K562 (cell line): Measurements from ENCODE around the gene CS. TPM values are rescaled to one million over a fixed set of nuclear protein-coding genes. Genes with fewer than 3 reads are reported as not detected.

Source experiments
- C11orf30 ChIP-seq: fragments of 450-650 bp; IDR thresholded peaks from 2 replicates; pipeline ENCODE4 v1.6.1; 2016; ENCODE audit warnings: low read depth, mild to moderate bottlenecking
- CBX1 ChIP-seq: sonication (generic); IDR thresholded peaks from 2 replicates; pipeline ENCODE4 v1.6.1; 2016; ENCODE audit warnings: antibody characterized with exemption, low read depth, mild to moderate bottlenecking
- CUX1 ChIP-seq: fragments of 200-800 bp; sonication (Bioruptor generic); IDR thresholded peaks from 2 replicates; pipeline ENCODE4 v1.6.1; 2016; ENCODE audit warnings: missing genetic modification characterization, missing compliant biosample characterization
- KDM4B ChIP-seq, 2 experiments: fragments of 450-650 bp in 1 of 2; sonication (generic) in 1 of 2; IDR thresholded peaks; 2 replicates each; pipeline ENCODE4 v1.6.1; 2016 to 2017; ENCODE audit warnings: borderline replicate concordance in 2 of 2, antibody characterized with exemption in 1 of 2, low read depth in 1 of 2, mild to moderate bottlenecking in 1 of 2
- NFRKB ChIP-seq: fragments of 450-650 bp; IDR thresholded peaks from 2 replicates; pipeline ENCODE4 v1.6.1; 2016; ENCODE audit warnings: low read depth
- SMAD4 ChIP-seq: fragments of 250-450 bp; sonication (Bioruptor Pico); conservative IDR thresholded peaks from 2 replicates; pipeline ENCODE4 v1.8.0; 2021; ENCODE audit warnings: inconsistent platforms, mild to moderate bottlenecking, moderate library complexity
- ZNF707 ChIP-seq: fragments of 250-450 bp; sonication (Bioruptor Pico); conservative IDR thresholded peaks from 2 replicates; pipeline ENCODE4 v1.8.0; 2022; ENCODE audit warnings: inconsistent platforms, mild to moderate bottlenecking, moderate library complexity
- polyA plus RNA-seq, 8 experiments: library from polyadenylated mRNA; depleted of rRNA in 4 of 8; stranded (reverse) in 5 of 8; unstranded in 3 of 8; fragments of >200 nt; fragmentation: Nextera tagmentation in 2 of 8; fragmentation: Illumina TruSeq in 1 of 8; extraction: Ambion mirVana in 2 of 8; extraction: Trizol in 1 of 8; gene quantifications; 2 replicates each; pipeline versions ENCODE4 v1.2.1 to v1.2.3, GENCODE V29; 2011 to 2014; ENCODE audit warnings: inconsistent platforms in 1 of 8, missing spikeins in 1 of 8
- total RNA-seq, 7 experiments: library from RNA; depleted of rRNA in 6 of 7; stranded (reverse); fragments of >200 nt in 6 of 7; fragmentation: Illumina TruSeq in 2 of 7; extraction: Trizol in 2 of 7; gene quantifications; 2 replicates each; pipeline versions ENCODE4 v1.2.1 to v1.2.3, GENCODE V29; 2011 to 2021; ENCODE audit warnings: low replicate concordance in 1 of 7
- TF ChIP-seq, protein P1 (sequence below): sonication (generic); formaldehyde crosslinking; IDR thresholded peaks from 2 replicates; pipeline ENCODE4 v1.4.0; 2020; ENCODE audit warnings: mild to moderate bottlenecking, missing genetic modification reagents

The CS gene
- total and polyA plus RNA-seq, 9 of the 15 experiments (the other 6 are each of a cell fraction or from before 2014, with no cell fraction given): 99.9 to 390 (median 149) TPM

GRCh38 chr12:56300644-56301464, 724 bp upstream of the CS start (continued):
- TF ChIP-seq, protein P1, sequence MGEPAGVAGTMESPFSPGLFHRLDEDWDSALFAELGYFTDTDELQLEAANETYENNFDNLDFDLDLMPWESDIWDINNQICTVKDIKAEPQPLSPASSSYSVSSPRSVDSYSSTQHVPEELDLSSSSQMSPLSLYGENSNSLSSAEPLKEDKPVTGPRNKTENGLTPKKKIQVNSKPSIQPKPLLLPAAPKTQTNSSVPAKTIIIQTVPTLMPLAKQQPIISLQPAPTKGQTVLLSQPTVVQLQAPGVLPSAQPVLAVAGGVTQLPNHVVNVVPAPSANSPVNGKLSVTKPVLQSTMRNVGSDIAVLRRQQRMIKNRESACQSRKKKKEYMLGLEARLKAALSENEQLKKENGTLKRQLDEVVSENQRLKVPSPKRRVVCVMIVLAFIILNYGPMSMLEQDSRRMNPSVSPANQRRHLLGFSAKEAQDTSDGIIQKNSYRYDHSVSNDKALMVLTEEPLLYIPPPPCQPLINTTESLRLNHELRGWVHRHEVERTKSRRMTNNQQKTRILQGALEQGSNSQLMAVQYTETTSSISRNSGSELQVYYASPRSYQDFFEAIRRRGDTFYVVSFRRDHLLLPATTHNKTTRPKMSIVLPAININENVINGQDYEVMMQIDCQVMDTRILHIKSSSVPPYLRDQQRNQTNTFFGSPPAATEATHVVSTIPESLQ (CRISPR knock-in tag): peak; percentile 58; the same call in 1 of the 2 replicates
- peak; percentile 70; the same call in 1 of the 2 replicates for TF ChIP-seq CUX1
- no peak for TF ChIP-seq KDM4B (IDR thresholded peaks at IDR 0.05; ENCODE audit: borderline replicate concordance in 2 of 2, low read depth in 1 of 2)
- no peak for TF ChIP-seq C11orf30
- TF ChIP-seq NFRKB: peak; percentile 94
- no peak for TF ChIP-seq ZNF707
- no peak for TF ChIP-seq CBX1
- peak; percentile 62 for TF ChIP-seq SMAD4 (CRISPR knock-in tag)
